ENCODE data around the gene TBRG4.

The TBRG4 gene

GRCh38 chr7:45064047-45064725, 47.3 kb downstream of the TBRG4 start:
- no peak overlapping the region for H3K4me3 ChIP-seq (ENCODE audit: low read depth, low read length)
- CTCF ChIA-PET = no interaction called here
- POLR2A ChIA-PET = no interaction called here
- no peak for DNase-seq (ENCODE audit: low read depth, low spot score)
- TF ChIP-seq CTCF (IDR thresholded peaks at IDR 0.05; ENCODE audit: insufficient read depth, low read length, missing control alignments) = no peak

- POLR2A ChIA-PET = no interaction called here
- no peak for TF ChIP-seq CTCF (IDR thresholded peaks at IDR 0.05; ENCODE audit: insufficient read depth, low read length, missing control alignments)
- CTCF ChIA-PET = no interaction called here
- no peak for DNase-seq (ENCODE audit: low read depth, low spot score)
- H3K4me3 ChIP-seq (ENCODE audit: low read depth, low read length) = no peak overlapping the region
These were observed 49.6 kb downstream of the TBRG4 start for GRCh38 chr7:45061806-45062425.

GRCh38 chr7:45061352-45061751, 50.1 kb downstream of the TBRG4 start:
- H3K4me3 ChIP-seq (ENCODE audit: low read depth, low read length) = no peak overlapping the region
- no peak for DNase-seq (ENCODE audit: low read depth, low spot score)
- ChIA-PET CTCF (no interaction called here), POLR2A (no interaction called here)
- no peak for TF ChIP-seq CTCF (IDR thresholded peaks at IDR 0.05; ENCODE audit: insufficient read depth, low read length, missing control alignments)

GRCh38 chr7:45060295-45060694, 51.2 kb downstream of the TBRG4 start:
- DNase-seq (ENCODE audit: low read depth, low spot score) = no peak
- no peak for TF ChIP-seq CTCF (IDR thresholded peaks at IDR 0.05; ENCODE audit: insufficient read depth, low read length, missing control alignments)
- CTCF ChIA-PET = interaction anchor here (1.0 to 1.1 kb wide), 2 partner anchors 10 to 13 kb away, joined by 3 read pairs; no protein-coding TSS in a partner anchor
- POLR2A ChIA-PET = no interaction called here
- H3K4me3 ChIP-seq (ENCODE audit: low read depth, low read length) = no peak overlapping the region

- no peak for TF ChIP-seq CTCF (IDR thresholded peaks at IDR 0.05; ENCODE audit: insufficient read depth, low read length, missing control alignments)
- no peak overlapping the region for H3K4me3 ChIP-seq (ENCODE audit: low read depth, low read length)
- CTCF ChIA-PET = no interaction called here
- POLR2A ChIA-PET = no interaction called here
- DNase-seq (ENCODE audit: low read depth, low spot score) = no peak
These were observed 53.6 kb downstream of the TBRG4 start for GRCh38 chr7:45057878-45058277.

- ChIA-PET POLR2A (no interaction called here), CTCF (no interaction called here)
- TF ChIP-seq CTCF (IDR thresholded peaks at IDR 0.05; ENCODE audit: insufficient read depth, low read length, missing control alignments) = no peak
- H3K4me3 ChIP-seq (ENCODE audit: low read depth, low read length) = no peak overlapping the region
- DNase-seq (ENCODE audit: low read depth, low spot score) = no peak
These were observed 55.8 kb downstream of the TBRG4 start for GRCh38 chr7:45055594-45056219.
